Type B pancreatic cell (in vitro differentiated cells): Measurements from ENCODE around the gene HOXC11. TPM values are rescaled to one million over a fixed set of nuclear protein-coding genes. Genes with fewer than 3 reads are reported as not detected.

Experiments
- DNase-seq: peaks from one replicate; pipeline ENCODE4 v3.0.0; 2021; ENCODE audit warnings: mixed read lengths; ENCODE audit not compliant: unreplicated experiment; ENCODE audit errors: extremely low spot score
- H3K27ac Mint-ChIP-seq: 2 replicates; pipeline ENCODE4 v1.8.0; 2021; ENCODE audit warnings: mild to moderate bottlenecking, mixed read lengths
- H3K27me3 Mint-ChIP-seq: 2 replicates; pipeline ENCODE4 v1.8.0; 2021; ENCODE audit warnings: mixed read lengths
- H3K36me3 Mint-ChIP-seq: 2 replicates; pipeline ENCODE4 v1.8.0; 2021; ENCODE audit warnings: mixed read lengths
- H3K4me1 Mint-ChIP-seq: one replicate; pipeline ENCODE4 v1.8.0; 2021; ENCODE audit warnings: mixed read lengths; ENCODE audit not compliant: unreplicated experiment
- H3K4me3 Mint-ChIP-seq: 2 replicates; pipeline ENCODE4 v1.8.0; 2021; ENCODE audit warnings: mild to moderate bottlenecking, mixed read lengths
- H3K9me3 Mint-ChIP-seq: 2 replicates; pipeline ENCODE4 v1.8.0; 2021; ENCODE audit warnings: mixed read lengths
- CTCF ChIP-seq: fragments of 200-600 bp; sonication (generic); conservative IDR thresholded peaks from 2 replicates; pipeline ENCODE4 v1.5.0; 2021; ENCODE audit warnings: antibody characterized with exemption, mild to moderate bottlenecking
- total RNA-seq: library from RNA; stranded (reverse); gene quantifications from 2 replicates; pipeline ENCODE4 v1.2.1, GENCODE V29; 2021; ENCODE audit warnings: low replicate concordance

HOXC11 gene
- total RNA-seq, 1 donor from 2014 or later, result 0.12 TPM

- no peak for TF ChIP-seq CTCF
- no peaks in the 10 kb centered on the region for H3K36me3 Mint-ChIP-seq
- no peaks in the 10 kb centered on the region for H3K9me3 Mint-ChIP-seq
- H3K4me3 Mint-ChIP-seq, result peak overlapping the region; percentile 76
- DNase-seq, result no peak
- H3K27me3 Mint-ChIP-seq, result peaks cover 100% of the 10 kb centered on the region
- no peak overlapping the region for H3K27ac Mint-ChIP-seq
- peaks cover 11% of the 10 kb centered on the region for H3K4me1 Mint-ChIP-seq
These were observed 23.6 kb downstream of the HOXC11 start for GRCh38 chr12:53996240-53997203.

- TF ChIP-seq CTCF, result no peak
- peak overlapping the region; percentile 15 for H3K4me3 Mint-ChIP-seq
- no peaks in the 10 kb centered on the region for H3K9me3 Mint-ChIP-seq
- H3K4me1 Mint-ChIP-seq, result peaks cover 11% of the 10 kb centered on the region
- no peaks in the 10 kb centered on the region for H3K36me3 Mint-ChIP-seq
- H3K27ac Mint-ChIP-seq, result no peak overlapping the region
- DNase-seq, result no peak
- peaks cover 100% of the 10 kb centered on the region for H3K27me3 Mint-ChIP-seq
These were observed 24.5 kb downstream of the HOXC11 start for GRCh38 chr12:53997204-53998109.

GRCh38 chr12:53998110-53998899, 25.4 kb downstream of the HOXC11 start:
- Mint-ChIP-seq H3K4me1 (peaks cover 16% of the 10 kb centered on the region), H3K4me3 (peak overlapping the region; percentile 26), H3K27ac (no peak overlapping the region), H3K36me3 (no peaks in the 10 kb centered on the region), H3K9me3 (no peaks in the 10 kb centered on the region), H3K27me3 (peaks cover 100% of the 10 kb centered on the region)
- DNase-seq, result no peak
- TF ChIP-seq CTCF, result no peak

- H3K27me3 Mint-ChIP-seq, result peaks cover 100% of the 10 kb centered on the region
- no peak for TF ChIP-seq CTCF
- no peak for DNase-seq
- H3K4me1 Mint-ChIP-seq, result peaks cover 16% of the 10 kb centered on the region
- H3K27ac Mint-ChIP-seq, result no peak overlapping the region
- no peaks in the 10 kb centered on the region for H3K36me3 Mint-ChIP-seq
- peak overlapping the region; percentile 26 for H3K4me3 Mint-ChIP-seq
- no peaks in the 10 kb centered on the region for H3K9me3 Mint-ChIP-seq
These were observed 25.9 kb downstream of the HOXC11 start for GRCh38 chr12:53998900-53999236.

GRCh38 chr12:53999559-54000115, 26.7 kb downstream of the HOXC11 start:
- no peaks in the 10 kb centered on the region for H3K36me3 Mint-ChIP-seq

More at GRCh38 chr12:53999559-54000115, 26.7 kb downstream of the HOXC11 start:
- TF ChIP-seq CTCF, result no peak
- no peak for DNase-seq
- Mint-ChIP-seq H3K4me3 (peak overlapping the region; percentile 85), H3K27ac (peak overlapping the region; percentile 41), H3K27me3 (peaks cover 100% of the 10 kb centered on the region), H3K9me3 (no peaks in the 10 kb centered on the region), H3K4me1 (peaks cover 12% of the 10 kb centered on the region)
